AG09309 (cell line): ENCODE measurements around the gene B4GALT1.
"Not testable (repeated sequence)": the region's sequence is repeated elsewhere in the genome, so short reads cannot be mapped to it uniquely, and the experiment has no call there.

ENCODE experiments used
- DNase-seq: peaks from one replicate; pipeline ENCODE4 v3.0.0-alpha.2; 2010; ENCODE audit warnings: low read depth
- H3K4me3 ChIP-seq: 2 replicates; pipeline ENCODE4 v1.5.1; 2011; ENCODE audit warnings: mild to moderate bottlenecking, low read depth, low read length, moderate library complexity; ENCODE audit not compliant: control insufficient read depth
- TF ChIP-seq, protein P1 (sequence below): IDR thresholded peaks from 2 replicates; pipeline ENCODE4 v1.5.1; 2011; ENCODE audit warnings: mild to moderate bottlenecking, low read depth, low read length, inconsistent platforms; ENCODE audit not compliant: insufficient read depth, control insufficient read depth; ENCODE audit errors: missing control alignments

Gene B4GALT1

DNA sequence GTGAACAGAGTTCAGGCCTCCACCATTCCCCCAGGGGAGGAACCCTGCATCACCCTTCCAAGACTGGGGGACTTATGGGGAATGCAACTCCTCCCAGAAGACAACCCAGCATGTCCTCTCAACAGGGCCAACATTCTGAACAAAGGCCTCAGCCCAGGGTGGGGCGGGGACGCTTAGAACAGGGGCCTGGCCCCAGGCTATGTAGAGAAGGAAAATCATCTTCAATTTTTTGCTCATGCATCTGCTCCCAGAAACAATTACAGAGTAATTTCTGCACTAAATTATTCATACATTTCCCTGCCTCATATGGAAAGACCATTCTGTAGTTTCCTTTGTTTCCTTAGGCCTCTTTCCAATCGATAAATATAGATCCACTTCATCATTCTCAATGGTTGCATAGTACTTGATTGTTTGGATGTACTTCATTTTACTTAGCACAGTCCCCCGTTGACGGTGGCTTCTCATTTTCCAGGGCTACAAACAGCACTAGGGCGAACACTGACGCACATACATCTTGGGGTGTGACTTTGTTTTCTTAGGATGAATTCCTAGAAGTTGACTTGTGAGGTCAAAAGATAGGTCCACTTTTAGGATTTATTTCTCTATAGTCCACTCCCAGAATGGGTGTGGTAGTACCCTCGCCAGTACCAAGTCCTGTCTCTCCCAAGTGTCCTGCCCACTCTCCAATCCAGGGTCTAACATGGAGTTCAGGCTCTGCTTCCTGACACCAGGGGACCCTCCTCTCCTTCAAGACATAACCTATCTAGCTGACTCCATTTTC, 63.4 kb downstream of the B4GALT1 start:
- TF ChIP-seq, protein P1, sequence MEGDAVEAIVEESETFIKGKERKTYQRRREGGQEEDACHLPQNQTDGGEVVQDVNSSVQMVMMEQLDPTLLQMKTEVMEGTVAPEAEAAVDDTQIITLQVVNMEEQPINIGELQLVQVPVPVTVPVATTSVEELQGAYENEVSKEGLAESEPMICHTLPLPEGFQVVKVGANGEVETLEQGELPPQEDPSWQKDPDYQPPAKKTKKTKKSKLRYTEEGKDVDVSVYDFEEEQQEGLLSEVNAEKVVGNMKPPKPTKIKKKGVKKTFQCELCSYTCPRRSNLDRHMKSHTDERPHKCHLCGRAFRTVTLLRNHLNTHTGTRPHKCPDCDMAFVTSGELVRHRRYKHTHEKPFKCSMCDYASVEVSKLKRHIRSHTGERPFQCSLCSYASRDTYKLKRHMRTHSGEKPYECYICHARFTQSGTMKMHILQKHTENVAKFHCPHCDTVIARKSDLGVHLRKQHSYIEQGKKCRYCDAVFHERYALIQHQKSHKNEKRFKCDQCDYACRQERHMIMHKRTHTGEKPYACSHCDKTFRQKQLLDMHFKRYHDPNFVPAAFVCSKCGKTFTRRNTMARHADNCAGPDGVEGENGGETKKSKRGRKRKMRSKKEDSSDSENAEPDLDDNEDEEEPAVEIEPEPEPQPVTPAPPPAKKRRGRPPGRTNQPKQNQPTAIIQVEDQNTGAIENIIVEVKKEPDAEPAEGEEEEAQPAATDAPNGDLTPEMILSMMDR: no peak
- H3K4me3 ChIP-seq: no peak overlapping the region
- no peak for DNase-seq

DNA sequence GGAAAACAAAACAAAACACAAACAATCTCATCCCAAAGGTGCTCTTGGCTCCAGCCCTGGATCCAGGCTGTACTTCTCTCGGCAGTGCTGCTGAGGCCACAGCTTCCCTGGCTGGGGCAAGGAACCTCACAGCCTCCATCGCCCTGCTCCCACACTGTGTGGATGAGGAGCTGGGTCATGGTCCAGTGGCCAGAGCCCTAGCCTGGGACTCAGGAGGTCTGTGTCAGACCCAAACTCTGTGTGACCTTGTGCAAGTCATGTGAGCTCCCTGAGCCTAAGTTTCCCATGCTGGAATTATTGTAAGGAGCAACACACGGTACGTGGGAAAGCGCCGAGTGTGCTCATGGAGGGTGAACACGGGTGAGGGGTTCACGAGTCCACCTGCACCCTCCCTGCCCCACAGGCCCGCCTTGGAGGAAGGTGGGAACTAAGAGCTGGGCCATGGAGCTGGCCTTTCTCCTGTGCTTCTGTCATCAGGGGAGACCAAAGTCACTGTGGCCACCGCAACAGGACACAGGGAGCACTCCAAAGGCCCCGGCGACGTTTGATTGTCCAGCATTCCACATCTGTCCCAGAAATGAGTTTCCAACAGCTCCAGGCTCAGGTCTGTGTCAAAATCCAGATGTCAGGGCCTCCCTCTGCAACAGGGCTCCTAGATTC, 64.5 kb downstream of the B4GALT1 start:
- no peak for DNase-seq
- no peak overlapping the region for H3K4me3 ChIP-seq
- TF ChIP-seq, protein P1: no peak

DNA sequence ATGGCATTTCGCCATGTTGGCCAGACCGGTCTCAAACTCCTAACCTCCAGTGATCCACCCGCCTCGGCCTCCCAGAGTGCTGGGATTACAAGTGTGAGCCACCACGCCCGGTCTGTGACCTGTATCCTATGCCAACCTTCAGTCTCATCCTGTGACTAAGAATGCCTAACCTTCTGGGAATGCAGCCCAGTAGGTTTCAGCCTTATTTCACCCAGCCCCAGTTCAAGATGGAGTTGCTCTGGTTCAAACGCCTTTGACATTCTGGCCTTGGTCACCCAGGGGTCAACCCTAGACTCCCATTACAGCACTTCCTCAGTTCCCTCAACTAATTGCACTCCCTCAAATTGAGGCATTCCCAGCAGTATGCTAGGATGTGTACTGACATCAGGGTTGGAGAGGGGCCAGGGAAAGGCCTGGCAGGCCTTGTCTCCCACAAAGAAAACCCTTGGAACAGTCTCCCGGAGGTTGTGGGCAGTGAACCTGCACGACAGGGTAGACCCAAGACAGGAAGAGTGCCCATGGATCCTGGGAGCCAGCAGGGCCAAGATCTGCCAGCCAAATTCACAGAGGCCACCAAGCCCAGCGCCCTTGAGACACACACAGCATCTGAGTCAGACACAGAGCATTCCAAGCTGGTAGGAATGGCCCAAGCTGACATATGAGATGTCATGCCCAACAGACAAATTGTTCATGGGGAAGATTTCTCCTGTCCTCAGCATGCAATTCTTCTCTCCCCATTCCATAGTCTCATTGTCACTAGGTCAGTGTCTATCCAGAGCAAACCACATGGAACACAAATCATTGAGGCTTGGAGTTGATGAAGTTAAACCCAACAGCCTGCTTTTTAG, 65.8 kb downstream of the B4GALT1 start:
- TF ChIP-seq, protein P1: no peak
- DNase-seq: peak; percentile 32

DNA sequence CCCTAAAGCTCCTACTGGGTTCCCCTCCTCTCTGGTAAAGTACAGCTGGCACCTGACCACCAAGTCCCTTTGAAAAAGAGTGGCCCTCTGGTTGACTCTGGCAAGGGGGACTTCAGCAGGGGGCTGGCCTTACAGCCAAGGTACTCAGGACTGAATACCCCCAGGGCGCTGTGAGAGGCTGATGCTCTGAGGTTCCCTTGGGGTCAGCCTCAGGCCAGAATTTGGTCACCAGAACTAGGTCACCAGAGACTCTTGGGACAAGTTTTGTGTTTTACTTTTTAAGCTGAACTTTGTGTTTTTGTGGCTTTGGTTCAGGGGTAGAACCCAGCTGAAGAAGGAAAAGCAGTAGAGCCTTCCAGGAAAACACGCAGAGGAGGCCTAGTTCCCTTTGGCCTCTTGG, 67.4 kb downstream of the B4GALT1 start:
- DNase-seq: no peak
- TF ChIP-seq, protein P1: no peak
- H3K4me3 ChIP-seq: no peak overlapping the region

More for the DNA sequence above, 65.8 kb downstream of the B4GALT1 start:
- H3K4me3 ChIP-seq: no peak overlapping the region

DNA sequence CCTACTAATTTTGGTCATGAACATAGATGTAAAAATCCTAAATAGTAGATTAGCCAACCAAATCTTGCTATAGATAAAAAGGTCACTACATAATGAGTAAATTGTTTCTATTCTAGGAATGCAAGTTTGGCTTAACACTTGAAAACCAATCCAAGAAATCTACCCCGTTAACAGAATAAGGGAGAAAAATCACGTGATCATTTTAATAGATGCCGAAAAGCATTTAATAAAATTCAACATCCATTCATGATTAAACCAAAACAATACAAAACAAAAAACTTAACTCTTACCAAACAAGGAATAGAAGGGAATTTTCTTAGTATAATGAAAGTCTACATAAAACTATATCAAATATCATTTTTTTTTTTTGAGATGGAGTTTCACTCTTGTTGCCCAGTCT, 69.9 kb downstream of the B4GALT1 start:
- DNase-seq: no peak
- TF ChIP-seq, protein P1: no peak
- no peak overlapping the region for H3K4me3 ChIP-seq

DNA sequence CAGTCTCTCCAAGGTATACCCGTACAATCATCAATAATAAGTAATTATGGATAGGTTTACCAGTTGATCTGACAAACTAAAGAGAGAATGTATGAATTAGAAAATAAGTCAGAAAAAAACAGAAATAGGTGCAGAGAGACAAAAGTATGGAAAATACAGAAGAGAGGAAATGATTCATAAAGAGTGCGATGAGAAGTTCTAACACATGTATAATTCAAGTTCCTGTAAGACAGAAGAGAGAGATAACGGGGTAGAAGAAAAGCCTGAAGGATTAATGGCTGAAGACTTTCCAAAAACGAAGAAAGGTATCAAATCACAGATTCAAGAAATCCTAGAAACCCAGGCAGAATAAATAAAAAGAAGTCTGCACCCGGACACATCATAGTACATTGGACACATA, 74.5 kb downstream of the B4GALT1 start:
- H3K4me3 ChIP-seq: no peak overlapping the region
- no peak for DNase-seq
- TF ChIP-seq, protein P1: no peak

DNA sequence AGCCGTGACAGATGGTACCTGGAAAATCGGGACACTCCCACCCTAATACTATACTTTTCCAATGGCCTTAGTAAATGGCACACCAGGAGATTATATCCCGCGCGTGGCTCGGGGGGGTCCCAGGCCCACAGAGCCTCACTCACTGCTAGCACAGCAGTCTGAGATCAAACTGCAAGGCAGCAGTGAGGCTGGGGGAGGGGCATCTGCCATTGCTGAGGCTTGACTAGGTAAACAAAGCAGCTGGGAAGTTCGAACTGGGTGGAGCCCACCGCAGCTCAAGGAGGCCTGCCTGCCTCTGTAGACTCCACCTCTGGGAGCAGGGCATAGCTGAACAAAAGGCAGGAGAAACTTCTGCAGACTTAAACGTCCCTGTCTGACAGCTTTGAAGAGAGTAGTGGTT, 81.5 kb downstream of the B4GALT1 start:
- H3K4me3 ChIP-seq, DNase-seq: not testable (repeated sequence)
